Ectodermal cell (in vitro differentiated cells): Measurements from ENCODE around the gene FSTL4.

Experiments
- H3K27ac ChIP-seq: 2 replicates; pipeline ENCODE4 v1.7.0; 2013; ENCODE audit warnings: mild to moderate bottlenecking, low read depth, low read length; ENCODE audit not compliant: insufficient read depth, poor library complexity, severe bottlenecking
- H3K27me3 ChIP-seq: 2 replicates; pipeline ENCODE4 v1.7.0; 2013; ENCODE audit warnings: mild to moderate bottlenecking, low read length; ENCODE audit not compliant: insufficient read depth, control insufficient read depth, poor library complexity, severe bottlenecking
- H3K36me3 ChIP-seq: one replicate; pipeline ENCODE4 v1.7.0; 2013; ENCODE audit warnings: low read length; ENCODE audit not compliant: control insufficient read depth, insufficient read depth
- H3K4me1 ChIP-seq: one replicate; pipeline ENCODE4 v1.7.0; 2013; ENCODE audit warnings: low read length; ENCODE audit not compliant: control insufficient read depth, insufficient read depth
- H3K4me3 ChIP-seq: 2 replicates; pipeline ENCODE4 v1.7.0; 2013; ENCODE audit warnings: low read depth, low read length, control low read depth; ENCODE audit not compliant: insufficient read depth
- H3K9me3 ChIP-seq: 2 replicates; pipeline ENCODE4 v1.7.0; 2013; ENCODE audit warnings: mild to moderate bottlenecking, low read length, moderate library complexity; ENCODE audit not compliant: control insufficient read depth
- whole genome bisulfite sequencing, 2 experiments: methylation state at CpG; one replicate each; pipeline ENCODE4 v1.1.7; 2013; ENCODE audit warnings: missing lambda C conversion rate in 2 of 2; 5-methylcytosine and 5-hydroxymethylcytosine counted together

FSTL4 gene

GRCh38 chr5:133523013-133523658 lies 89.2 kb downstream of the FSTL4 start:
- Histone ChIP-seq H3K4me1 (peaks cover 6% of the 10 kb centered on the region), H3K36me3 (no peaks in the 10 kb centered on the region), H3K4me3 (no peak overlapping the region), H3K9me3 (no peaks in the 10 kb centered on the region), H3K27me3 (no peaks in the 10 kb centered on the region), H3K27ac (no peak overlapping the region)
- 89 to 90% methylated on average over 9 of the region's 9 CpGs for WGBS, 2 experiments

DNA sequence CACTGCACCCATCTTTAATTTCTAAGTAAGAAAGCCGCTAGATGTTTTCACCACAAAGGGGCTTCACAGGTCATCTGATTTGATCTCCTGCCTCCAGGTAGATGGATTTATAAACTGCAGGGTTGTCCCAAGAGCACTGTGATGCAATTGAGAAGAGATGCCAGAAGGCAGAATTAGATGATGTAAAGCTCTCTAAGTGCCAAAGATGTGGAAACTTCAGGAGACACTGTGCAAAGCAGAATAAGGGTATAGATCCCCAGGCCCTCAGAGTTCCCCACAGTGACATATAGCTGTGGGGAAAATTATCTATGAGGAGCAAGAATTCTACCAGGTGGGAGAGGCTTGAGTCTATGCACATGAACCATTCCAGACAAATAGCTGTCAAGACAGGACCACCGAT lies 90.5 kb downstream of the FSTL4 start:
- WGBS, 2 experiments, result 92 to 94% methylated on average over 2 of the region's 2 CpGs
- no peaks in the 10 kb centered on the region for H3K9me3 ChIP-seq
- H3K27me3 ChIP-seq, result no peaks in the 10 kb centered on the region
- H3K27ac ChIP-seq, result no peak overlapping the region
- H3K4me3 ChIP-seq, result no peak overlapping the region
- peaks cover 6% of the 10 kb centered on the region for H3K4me1 ChIP-seq
- no peaks in the 10 kb centered on the region for H3K36me3 ChIP-seq

DNA sequence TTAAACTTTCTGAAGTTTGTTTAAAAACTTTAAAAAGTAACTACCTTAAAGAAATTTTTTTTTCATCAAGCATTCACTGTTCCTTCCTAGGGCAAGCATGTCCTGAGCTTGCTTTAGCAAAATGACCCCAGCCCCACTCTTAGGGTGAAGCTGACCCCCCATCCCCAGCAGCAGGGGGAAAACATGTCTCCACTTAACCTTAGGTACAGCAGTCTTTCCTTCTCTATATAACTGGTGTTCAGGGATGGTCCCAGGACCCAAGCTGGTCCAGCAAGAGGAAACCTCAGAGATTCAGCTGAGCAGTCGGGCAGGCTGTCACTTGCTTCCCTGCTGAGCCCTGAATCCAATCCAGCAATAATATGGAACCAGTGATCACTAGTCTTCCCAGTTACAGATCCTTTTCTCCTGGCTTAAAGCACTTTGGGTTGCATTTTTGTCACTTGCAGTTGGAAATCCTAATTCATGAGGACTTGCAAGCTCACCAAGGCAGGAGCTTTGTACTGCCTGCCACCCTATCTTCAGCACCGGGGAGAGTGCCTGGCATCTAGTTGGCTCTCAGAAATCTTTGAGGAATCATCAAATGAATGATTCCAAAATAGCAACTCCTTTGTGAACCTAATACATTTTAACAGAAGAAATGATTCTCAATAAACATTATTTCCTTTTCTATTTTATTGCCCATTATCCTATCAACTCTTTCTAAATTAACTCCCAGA lies 91.2 kb downstream of the FSTL4 start:
- Histone ChIP-seq H3K27me3 (no peaks in the 10 kb centered on the region), H3K27ac (no peak overlapping the region), H3K4me3 (no peak overlapping the region), H3K4me1 (peaks cover 6% of the 10 kb centered on the region), H3K9me3 (no peaks in the 10 kb centered on the region), H3K36me3 (no peaks in the 10 kb centered on the region)
- WGBS, 2 experiments, result 81 to 86% methylated on average over 2 of the region's 2 CpGs

- H3K36me3 ChIP-seq, result no peaks in the 10 kb centered on the region
- no peaks in the 10 kb centered on the region for H3K9me3 ChIP-seq
- WGBS, 2 experiments, result 86 to 96% methylated on average over 3 to 4 of the region's 4 CpGs
- peaks cover 6% of the 10 kb centered on the region for H3K4me1 ChIP-seq
- no peaks in the 10 kb centered on the region for H3K27me3 ChIP-seq
- no peak overlapping the region for H3K4me3 ChIP-seq
- no peak overlapping the region for H3K27ac ChIP-seq
These were observed 92.3 kb downstream of the FSTL4 start for GRCh38 chr5:133520062-133520461.

- H3K9me3 ChIP-seq, result no peaks in the 10 kb centered on the region
These were observed 93.2 kb downstream of the FSTL4 start for GRCh38 chr5:133519191-133519590.

DNA sequence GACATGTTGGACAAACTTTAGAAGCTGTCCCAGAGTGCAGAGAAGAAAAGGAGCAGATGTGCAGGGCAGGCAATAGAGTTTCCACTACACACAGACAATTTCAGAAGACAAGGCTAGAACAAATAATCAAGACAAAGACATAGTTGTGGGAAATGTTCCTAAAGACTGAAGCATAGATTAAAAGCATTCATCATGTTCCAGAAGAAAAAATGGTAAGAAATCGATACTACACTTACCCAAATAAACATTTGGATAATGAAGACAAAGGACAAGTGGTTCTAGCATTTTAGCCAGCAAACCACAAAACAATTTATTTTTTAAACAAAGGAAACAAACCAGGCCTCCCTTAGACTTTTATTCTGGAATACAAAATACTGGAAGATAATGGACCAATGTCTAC lies 97.9 kb downstream of the FSTL4 start:
- no peaks in the 10 kb centered on the region for H3K4me1 ChIP-seq
- H3K36me3 ChIP-seq, result no peaks in the 10 kb centered on the region
- H3K9me3 ChIP-seq, result no peaks in the 10 kb centered on the region
- 95 to 100% methylated on average over 1 of the region's 1 CpG for WGBS, 2 experiments
- H3K27ac ChIP-seq, result no peak overlapping the region
- H3K27me3 ChIP-seq, result no peaks in the 10 kb centered on the region
- no peak overlapping the region for H3K4me3 ChIP-seq

More at GRCh38 chr5:133519191-133519590, 93.2 kb downstream of the FSTL4 start:
- Histone ChIP-seq H3K36me3 (no peaks in the 10 kb centered on the region), H3K27ac (no peak overlapping the region), H3K4me1 (peaks cover under 1% of the 10 kb centered on the region), H3K27me3 (no peaks in the 10 kb centered on the region), H3K4me3 (no peak overlapping the region)
- 86 to 95% methylated on average over 8 of the region's 8 CpGs for WGBS, 2 experiments

- H3K9me3 ChIP-seq, result no peaks in the 10 kb centered on the region
- H3K36me3 ChIP-seq, result no peaks in the 10 kb centered on the region
- no peak overlapping the region for H3K27ac ChIP-seq
- no peak overlapping the region for H3K4me3 ChIP-seq
- H3K27me3 ChIP-seq, result no peaks in the 10 kb centered on the region
- WGBS, 2 experiments, result 86 to 91% methylated on average over 5 to 6 of the region's 6 CpGs
- H3K4me1 ChIP-seq, result no peaks in the 10 kb centered on the region
These were observed 99.4 kb downstream of the FSTL4 start for GRCh38 chr5:133512896-133513295.

- Histone ChIP-seq H3K36me3 (no peaks in the 10 kb centered on the region), H3K4me1 (no peaks in the 10 kb centered on the region), H3K9me3 (no peaks in the 10 kb centered on the region), H3K27ac (no peak overlapping the region), H3K4me3 (no peak overlapping the region), H3K27me3 (no peaks in the 10 kb centered on the region)
- WGBS, 2 experiments, result 86 to 87% methylated on average over 7 of the region's 7 CpGs
These were observed 100.6 kb downstream of the FSTL4 start for GRCh38 chr5:133511653-133512235.

DNA sequence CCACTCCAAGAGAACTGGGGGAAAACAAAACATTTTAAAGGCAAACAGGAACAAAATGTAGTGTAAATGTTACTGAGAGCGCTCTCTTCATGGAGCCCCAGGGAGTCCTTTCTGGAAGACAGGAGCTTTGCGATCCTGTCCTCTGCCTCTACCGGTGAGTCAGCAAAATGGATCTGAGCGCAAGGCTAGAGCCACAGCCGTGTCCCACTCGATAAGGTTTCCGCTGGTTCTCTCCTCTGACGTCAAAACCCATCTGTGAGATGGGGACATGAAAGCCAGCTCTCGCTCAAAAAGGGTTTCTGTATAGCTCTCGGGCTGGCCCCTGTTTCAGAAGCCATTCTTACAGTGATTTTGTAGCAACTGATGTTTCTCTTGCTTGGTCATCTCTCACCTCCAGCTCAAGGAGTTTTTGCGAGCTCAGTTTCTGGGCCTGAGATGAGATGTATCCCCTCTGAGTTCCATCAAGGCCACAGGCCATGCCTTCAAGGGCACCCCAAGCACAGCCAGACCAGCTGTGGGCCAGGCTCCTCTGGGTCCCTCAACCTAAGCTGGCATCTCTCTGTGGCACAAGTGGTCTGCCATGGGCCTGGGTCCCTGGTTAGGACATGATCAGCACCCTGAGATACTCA lies 101.6 kb downstream of the FSTL4 start:
- H3K4me1 ChIP-seq, result no peaks in the 10 kb centered on the region
- WGBS, 2 experiments, result 93% methylated on average over 11 of the region's 11 CpGs
- no peak overlapping the region for H3K4me3 ChIP-seq
- H3K9me3 ChIP-seq, result no peaks in the 10 kb centered on the region
- no peak overlapping the region for H3K27ac ChIP-seq
- H3K36me3 ChIP-seq, result no peaks in the 10 kb centered on the region
- no peaks in the 10 kb centered on the region for H3K27me3 ChIP-seq

GRCh38 chr5:133509742-133510079 lies 102.6 kb downstream of the FSTL4 start:
- Histone ChIP-seq H3K9me3 (no peaks in the 10 kb centered on the region), H3K27me3 (no peaks in the 10 kb centered on the region), H3K4me3 (no peak overlapping the region), H3K27ac (no peak overlapping the region), H3K4me1 (no peaks in the 10 kb centered on the region), H3K36me3 (no peaks in the 10 kb centered on the region)
- WGBS, 2 experiments, result 94 to 95% methylated on average over 4 of the region's 4 CpGs
